Measurements from ENCODE around the gene KYAT1. TPM values are rescaled to one million over a fixed set of nuclear protein-coding genes. Genes with fewer than 3 reads are reported as not detected.
A peak's percentile ranks its signal among the peaks of the same experiment; 100 is the strongest.

KYAT1 gene
- total RNA-seq, 1 experiment from 2014 or later: 6.1 TPM

DNA sequence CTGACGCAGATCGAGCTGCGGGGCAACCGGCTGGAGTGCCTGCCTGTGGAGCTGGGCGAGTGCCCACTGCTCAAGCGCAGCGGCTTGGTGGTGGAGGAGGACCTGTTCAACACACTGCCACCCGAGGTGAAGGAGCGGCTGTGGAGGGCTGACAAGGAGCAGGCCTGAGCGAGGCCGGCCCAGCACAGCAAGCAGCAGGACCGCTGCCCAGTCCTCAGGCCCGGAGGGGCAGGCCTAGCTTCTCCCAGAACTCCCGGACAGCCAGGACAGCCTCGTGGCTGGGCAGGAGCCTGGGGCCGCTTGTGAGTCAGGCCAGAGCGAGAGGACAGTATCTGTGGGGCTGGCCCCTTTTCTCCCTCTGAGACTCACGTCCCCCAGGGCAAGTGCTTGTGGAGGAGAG, 34.5 kb upstream of the KYAT1 start:
- intact Hi-C loops (cut with micrococcal nuclease; ENCODE audit: unreplicated experiment): no loop called here
- 0 out of 2 replicates have a peak, but pooled peaks have one; percentile 10 for ATAC-seq

GRCh38 chr9:128913995-128914772, 32.4 kb upstream of the KYAT1 start:
- intact Hi-C loops (cut with micrococcal nuclease; ENCODE audit: unreplicated experiment): no loop called here
- H3K27me3 ChIP-seq (ENCODE audit: control insufficient read depth, insufficient read depth, low read length): no peaks in the 10 kb centered on the region
- H3K9me3 ChIP-seq (ENCODE audit: control insufficient read depth, insufficient read depth, low read depth, low read length): no peaks in the 10 kb centered on the region
- ChIA-PET CTCF (interaction anchor here (1.2 kb wide), 1 partner anchor 84 kb away, joined by 4 read pairs; the partner anchor contains the start of gene SPOUT1), POLR2A (no interaction called here)
- no peak overlapping the region for H3K4me3 ChIP-seq (ENCODE audit: low read depth in 2 of 2, low read length in 2 of 2)
- DNase-seq (ENCODE audit: low read depth, low spot score) (no peak), ATAC-seq (no peak)
- no peaks in the 10 kb centered on the region for H3K36me3 ChIP-seq (ENCODE audit: control insufficient read depth, insufficient read depth, low read length)
- no TSS peak for BruUV-seq (replicated peaks)
- TF ChIP-seq SIN3A (IDR thresholded peaks at IDR 0.05; ENCODE audit: borderline replicate concordance, insufficient read depth, low read depth, low read length): no peak
- TF ChIP-seq TCF7L2 (IDR thresholded peaks at IDR 0.05; ENCODE audit: low read depth, low read length): no peak
- TF ChIP-seq CTCF (IDR thresholded peaks at IDR 0.05): no peak
- TF ChIP-seq, protein P1, sequence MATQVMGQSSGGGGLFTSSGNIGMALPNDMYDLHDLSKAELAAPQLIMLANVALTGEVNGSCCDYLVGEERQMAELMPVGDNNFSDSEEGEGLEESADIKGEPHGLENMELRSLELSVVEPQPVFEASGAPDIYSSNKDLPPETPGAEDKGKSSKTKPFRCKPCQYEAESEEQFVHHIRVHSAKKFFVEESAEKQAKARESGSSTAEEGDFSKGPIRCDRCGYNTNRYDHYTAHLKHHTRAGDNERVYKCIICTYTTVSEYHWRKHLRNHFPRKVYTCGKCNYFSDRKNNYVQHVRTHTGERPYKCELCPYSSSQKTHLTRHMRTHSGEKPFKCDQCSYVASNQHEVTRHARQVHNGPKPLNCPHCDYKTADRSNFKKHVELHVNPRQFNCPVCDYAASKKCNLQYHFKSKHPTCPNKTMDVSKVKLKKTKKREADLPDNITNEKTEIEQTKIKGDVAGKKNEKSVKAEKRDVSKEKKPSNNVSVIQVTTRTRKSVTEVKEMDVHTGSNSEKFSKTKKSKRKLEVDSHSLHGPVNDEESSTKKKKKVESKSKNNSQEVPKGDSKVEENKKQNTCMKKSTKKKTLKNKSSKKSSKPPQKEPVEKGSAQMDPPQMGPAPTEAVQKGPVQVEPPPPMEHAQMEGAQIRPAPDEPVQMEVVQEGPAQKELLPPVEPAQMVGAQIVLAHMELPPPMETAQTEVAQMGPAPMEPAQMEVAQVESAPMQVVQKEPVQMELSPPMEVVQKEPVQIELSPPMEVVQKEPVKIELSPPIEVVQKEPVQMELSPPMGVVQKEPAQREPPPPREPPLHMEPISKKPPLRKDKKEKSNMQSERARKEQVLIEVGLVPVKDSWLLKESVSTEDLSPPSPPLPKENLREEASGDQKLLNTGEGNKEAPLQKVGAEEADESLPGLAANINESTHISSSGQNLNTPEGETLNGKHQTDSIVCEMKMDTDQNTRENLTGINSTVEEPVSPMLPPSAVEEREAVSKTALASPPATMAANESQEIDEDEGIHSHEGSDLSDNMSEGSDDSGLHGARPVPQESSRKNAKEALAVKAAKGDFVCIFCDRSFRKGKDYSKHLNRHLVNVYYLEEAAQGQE (IDR thresholded peaks at IDR 0.05; ENCODE audit: insufficient read depth in 1 of 2, low read depth in 2 of 2, low read length in 1 of 2): no peak
- no peak for TF ChIP-seq POLR2AphosphoS5 (IDR thresholded peaks at IDR 0.05; ENCODE audit: low read depth, low read length)
- H3K27ac ChIP-seq (ENCODE audit: low read length): no peak overlapping the region
- peaks cover 12% of the 10 kb centered on the region; the same call in 1 of the 2 replicates for H3K4me1 ChIP-seq (ENCODE audit: control insufficient read depth, insufficient read depth, low read length)
- in situ Hi-C loops (cut with HindIII; ENCODE audit: low pct_unique_long_range_greater_than_20kb, low sequenced_read_pairs): no loop called here

More for the DNA sequence above, 34.5 kb upstream of the KYAT1 start:
- no TSS peak for BruUV-seq (replicated peaks)
- no peaks in the 10 kb centered on the region for H3K36me3 ChIP-seq (ENCODE audit: control insufficient read depth, insufficient read depth, low read length)
- ChIA-PET CTCF (interaction anchor here (0.9 kb wide), 1 partner anchor 53 kb away, joined by 3 read pairs; no protein-coding TSS in a partner anchor), POLR2A (no interaction called here)
- peaks cover 16% of the 10 kb centered on the region; the same call in 1 of the 2 replicates for H3K4me1 ChIP-seq (ENCODE audit: control insufficient read depth, insufficient read depth, low read length)
- H3K9me3 ChIP-seq (ENCODE audit: control insufficient read depth, insufficient read depth, low read depth, low read length): no peaks in the 10 kb centered on the region
- no peak for DNase-seq (ENCODE audit: low read depth, low spot score)
- H3K27me3 ChIP-seq (ENCODE audit: control insufficient read depth, insufficient read depth, low read length): no peaks in the 10 kb centered on the region
- TF ChIP-seq TCF7L2 (IDR thresholded peaks at IDR 0.05; ENCODE audit: low read depth, low read length) (no peak), SIN3A (IDR thresholded peaks at IDR 0.05; ENCODE audit: borderline replicate concordance, insufficient read depth, low read depth, low read length) (no peak), POLR2AphosphoS5 (IDR thresholded peaks at IDR 0.05; ENCODE audit: low read depth, low read length) (no peak), CTCF (IDR thresholded peaks at IDR 0.05) (no peak)
- TF ChIP-seq, protein P1 (IDR thresholded peaks at IDR 0.05; ENCODE audit: insufficient read depth in 1 of 2, low read depth in 2 of 2, low read length in 1 of 2): no peak
- H3K4me3 ChIP-seq (ENCODE audit: low read depth in 2 of 2, low read length in 2 of 2): no peak overlapping the region
- no peak overlapping the region for H3K27ac ChIP-seq (ENCODE audit: low read length)
- in situ Hi-C loops (cut with HindIII; ENCODE audit: low pct_unique_long_range_greater_than_20kb, low sequenced_read_pairs): no loop called here
